Neural progenitor cell (in vitro differentiated cells): ENCODE measurements around the gene DLGAP3. TPM values are rescaled to one million over a fixed set of nuclear protein-coding genes. Genes with fewer than 3 reads are reported as not detected.

Experiments
- DNase-seq: peaks from one replicate; pipeline ENCODE4 v3.0.0-alpha.2; 2016; ENCODE audit warnings: low spot score
- H2AFZ ChIP-seq: fragments of 200-600 bp; sonication (generic); replicated peaks from 2 replicates; pipeline ENCODE4 v1.6.1; 2016; ENCODE audit warnings: antibody characterized with exemption
- H3F3A ChIP-seq: fragments of 200-600 bp; sonication (generic); 2 replicates; pipeline ENCODE4 v1.6.1; 2016; ENCODE audit warnings: antibody characterized with exemption, low read depth
- H3K27ac ChIP-seq: fragments of 200-600 bp; sonication (generic); 2 replicates; pipeline ENCODE4 v1.5.1; 2016; ENCODE audit warnings: mild to moderate bottlenecking
- H3K27me3 ChIP-seq: fragments of 200-600 bp; sonication (generic); 2 replicates; pipeline ENCODE4 v1.6.1; 2016; ENCODE audit warnings: mild to moderate bottlenecking, moderate library complexity
- H3K36me3 ChIP-seq: fragments of 200-600 bp; sonication (generic); 2 replicates; pipeline ENCODE4 v1.5.1; 2016
- H3K4me1 ChIP-seq: fragments of 200-600 bp; sonication (generic); 2 replicates; pipeline ENCODE4 v1.6.1; 2016; ENCODE audit warnings: mixed run types
- H3K4me2 ChIP-seq: fragments of 200-600 bp; sonication (generic); 2 replicates; pipeline ENCODE4 v1.6.1; 2016
- H3K4me3 ChIP-seq: fragments of 200-600 bp; sonication (generic); 2 replicates; pipeline ENCODE4 v1.5.1; 2016
- H3K79me2 ChIP-seq: fragments of 200-600 bp; sonication (generic); 2 replicates; pipeline ENCODE4 v1.6.1; 2016; ENCODE audit warnings: low read depth
- H3K9ac ChIP-seq: fragments of 200-600 bp; sonication (generic); 2 replicates; pipeline ENCODE4 v1.6.1; 2016
- H3K9me3 ChIP-seq: fragments of 200-600 bp; sonication (generic); 2 replicates; pipeline ENCODE4 v1.5.1; 2016; ENCODE audit warnings: low read depth
- H4K20me1 ChIP-seq: fragments of 200-600 bp; sonication (generic); 2 replicates; pipeline ENCODE4 v1.6.1; 2016; ENCODE audit warnings: low read depth
- H3K27ac Mint-ChIP-seq: 3 replicates; pipeline ENCODE4 v1.8.0; 2021; ENCODE audit warnings: mixed read lengths
- H3K27me3 Mint-ChIP-seq: 2 replicates; pipeline ENCODE4 v1.8.0; 2022; ENCODE audit warnings: low read depth, mild to moderate bottlenecking, inconsistent platforms, moderate library complexity, mixed read lengths; ENCODE audit not compliant: insufficient read depth
- H3K36me3 Mint-ChIP-seq: 3 replicates; pipeline ENCODE4 v1.8.0; 2021; ENCODE audit warnings: mixed read lengths
- H3K4me1 Mint-ChIP-seq: 3 replicates; pipeline ENCODE4 v1.8.0; 2021; ENCODE audit warnings: mixed read lengths
- H3K4me3 Mint-ChIP-seq: 3 replicates; pipeline ENCODE4 v1.8.0; 2021; ENCODE audit warnings: mild to moderate bottlenecking, moderate library complexity, mixed read lengths
- H3K9me3 Mint-ChIP-seq: 3 replicates; pipeline ENCODE4 v1.8.0; 2020; ENCODE audit warnings: mixed read lengths
- CTCF ChIP-seq: fragments of 200-600 bp; sonication (generic); IDR thresholded peaks from 2 replicates; pipeline ENCODE4 v1.5.1; 2017; ENCODE audit warnings: antibody characterized with exemption, mild to moderate bottlenecking
- EZH2 ChIP-seq: fragments of 200-600 bp; sonication (generic); IDR thresholded peaks from 2 replicates; pipeline ENCODE4 v1.6.1; 2017; ENCODE audit warnings: antibody characterized with exemption, mild to moderate bottlenecking, moderate library complexity
- EZH2phosphoT487 ChIP-seq: fragments of 200-600 bp; sonication (generic); IDR thresholded peaks from 2 replicates; pipeline ENCODE4 v1.6.1; 2017; ENCODE audit warnings: antibody characterized with exemption
- total RNA-seq: library from RNA; depleted of rRNA; stranded (reverse); fragments of >200 nt; gene quantifications from 2 replicates; pipeline ENCODE4 v1.2.3, GENCODE V29; 2015; ENCODE audit warnings: low replicate concordance

Gene DLGAP3
- total RNA-seq, 1 donor from 2014 or later = not detected

DNA sequence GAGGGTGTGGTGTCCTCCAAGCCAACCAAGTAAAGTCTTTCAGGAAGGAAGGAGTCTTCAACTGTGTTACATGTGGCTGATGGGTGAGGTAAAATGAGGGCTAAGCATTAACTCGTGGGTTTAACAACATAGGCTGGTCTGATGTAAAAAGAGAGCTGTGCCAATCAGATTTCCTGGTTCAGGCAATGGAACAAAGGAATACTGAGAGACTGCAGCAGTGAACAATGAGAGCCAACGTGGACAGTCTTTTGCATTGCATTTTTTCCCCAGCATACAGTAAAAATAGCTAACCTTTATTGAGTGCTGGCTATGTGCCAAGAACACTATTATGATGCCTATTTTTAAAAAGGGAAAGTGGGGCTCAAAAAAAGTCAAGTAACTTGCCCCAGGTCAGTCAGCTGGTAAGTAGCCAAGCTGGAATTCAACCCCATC, 31.1 kb downstream of the DLGAP3 start:
- no peaks in the 10 kb centered on the region for H3K4me1 Mint-ChIP-seq
- no peaks in the 10 kb centered on the region for H3K9me3 Mint-ChIP-seq
- Histone ChIP-seq H4K20me1 (no peaks in the 10 kb centered on the region), H3F3A (no peaks in the 10 kb centered on the region), H3K36me3 (no peaks in the 10 kb centered on the region), H3K4me2 (no peak overlapping the region), H3K9ac (no peak overlapping the region), H3K4me1 (no peaks in the 10 kb centered on the region), H3K4me3 (no peak overlapping the region), H3K79me2 (no peaks in the 10 kb centered on the region), H2AFZ (no peak overlapping the region), H3K27me3 (no peaks in the 10 kb centered on the region), H3K27ac (no peak overlapping the region), H3K9me3 (no peaks in the 10 kb centered on the region)
- no peak overlapping the region for H3K4me3 Mint-ChIP-seq
- no peak overlapping the region for H3K27ac Mint-ChIP-seq
- H3K36me3 Mint-ChIP-seq = no peaks in the 10 kb centered on the region
- no peak for TF ChIP-seq CTCF
- TF ChIP-seq EZH2 = no peak
- TF ChIP-seq EZH2phosphoT487 = no peak
- H3K27me3 Mint-ChIP-seq = peaks cover 9% of the 10 kb centered on the region
- DNase-seq = no peak

DNA sequence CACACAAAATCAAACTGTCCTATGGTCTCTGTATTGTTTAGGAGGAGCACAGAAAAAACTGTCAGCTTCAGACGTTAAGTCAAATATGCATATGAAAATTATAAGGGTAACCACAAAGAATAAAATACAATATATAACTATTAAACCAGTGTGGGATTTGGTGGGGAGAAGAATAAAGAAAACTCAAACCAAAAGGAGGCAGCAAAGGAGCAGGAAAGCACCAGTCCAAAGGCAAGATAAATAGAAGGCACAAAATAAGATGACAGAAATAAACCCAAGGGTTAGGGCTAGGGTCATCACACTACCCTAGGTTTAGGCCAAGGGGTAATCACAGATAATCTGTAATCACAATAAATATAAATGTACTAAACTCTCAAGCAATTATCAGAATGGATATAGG, 32.8 kb downstream of the DLGAP3 start:
- Histone ChIP-seq H3K4me1 (no peaks in the 10 kb centered on the region), H3K4me3 (no peak overlapping the region), H3K9me3 (peaks cover 10% of the 10 kb centered on the region), H3K79me2 (no peaks in the 10 kb centered on the region), H3F3A (no peaks in the 10 kb centered on the region), H3K27ac (no peak overlapping the region), H2AFZ (no peak overlapping the region), H3K9ac (no peak overlapping the region), H3K36me3 (no peaks in the 10 kb centered on the region), H4K20me1 (no peaks in the 10 kb centered on the region), H3K27me3 (no peaks in the 10 kb centered on the region), H3K4me2 (no peak overlapping the region)
- H3K4me3 Mint-ChIP-seq = no peak overlapping the region
- TF ChIP-seq CTCF = no peak
- TF ChIP-seq EZH2phosphoT487 = no peak
- TF ChIP-seq EZH2 = no peak
- DNase-seq = no peak
- H3K4me1 Mint-ChIP-seq = no peaks in the 10 kb centered on the region
- H3K9me3 Mint-ChIP-seq = peaks cover 11% of the 10 kb centered on the region
- H3K36me3 Mint-ChIP-seq = peaks cover 4% of the 10 kb centered on the region
- peaks cover 7% of the 10 kb centered on the region for H3K27me3 Mint-ChIP-seq
- no peak overlapping the region for H3K27ac Mint-ChIP-seq

- peaks cover 11% of the 10 kb centered on the region for H4K20me1 ChIP-seq
- peaks cover 60% of the 10 kb centered on the region for H3K27me3 ChIP-seq
- Mint-ChIP-seq H3K27me3 (peaks cover 17% of the 10 kb centered on the region), H3K4me1 (no peaks in the 10 kb centered on the region), H3K9me3 (peaks cover 13% of the 10 kb centered on the region), H3K4me3 (no peak overlapping the region), H3K36me3 (peaks cover 4% of the 10 kb centered on the region), H3K27ac (no peak overlapping the region)
- H2AFZ ChIP-seq = no peak overlapping the region
- H3K9ac ChIP-seq = no peak overlapping the region
- no peak for DNase-seq
- H3K27ac ChIP-seq = no peak overlapping the region
- no peaks in the 10 kb centered on the region for H3K4me1 ChIP-seq
- H3K9me3 ChIP-seq = peaks cover 10% of the 10 kb centered on the region
- H3K4me3 ChIP-seq = no peak overlapping the region
- no peak for TF ChIP-seq EZH2phosphoT487
- no peak for TF ChIP-seq EZH2
- no peak for TF ChIP-seq CTCF
- no peaks in the 10 kb centered on the region for H3K36me3 ChIP-seq
- H3K79me2 ChIP-seq = no peaks in the 10 kb centered on the region
- H3K4me2 ChIP-seq = no peak overlapping the region
- no peaks in the 10 kb centered on the region for H3F3A ChIP-seq
These were observed 39.7 kb downstream of the DLGAP3 start for GRCh38 chr1:34889705-34890104.
